HEK293 (cell line): ENCODE data around the gene NEK6.

ENCODE experiments used
- CTCF ChIA-PET: fragments of 350-600 bp; formaldehyde crosslinking; extraction: SDS; loops from one replicate; lab custom pipeline; 2021; ENCODE audit warnings: antibody characterized with exemption; lab: Yijun Ruan, JAX
- POLR2A ChIA-PET: fragments of 300-600 bp; formaldehyde crosslinking; extraction: SDS; loops from one replicate; lab custom pipeline; 2020; ENCODE audit warnings: antibody characterized with exemption, inconsistent platforms; lab: Yijun Ruan, JAX
- H3K27ac ChIP-seq: fragments of 200-500 bp; sonication (Bioruptor generic); 2 replicates; pipeline ENCODE4 v1.5.1; 2014; ENCODE audit warnings: low read depth, low read length, control low read depth, inconsistent platforms; ENCODE audit errors: extremely low read depth
- H3K36me3 ChIP-seq, 2 experiments: fragments of 200-500 bp in 1 of 2; sonication (Bioruptor generic) in 1 of 2; 1 replicate in 1 of 2; 2 replicates in 1 of 2; pipeline ENCODE4 v1.5.1; 2014 to 2017; ENCODE audit warnings: inconsistent platforms in 2 of 2, low read length in 2 of 2; ENCODE audit not compliant: control insufficient read depth in 2 of 2, insufficient read depth in 1 of 2
- H3K4me1 ChIP-seq: fragments of 200-500 bp; sonication (Bioruptor generic); 2 replicates; pipeline ENCODE4 v1.5.1; 2014; ENCODE audit warnings: mild to moderate bottlenecking, low read length, inconsistent platforms; ENCODE audit not compliant: control insufficient read depth, insufficient read depth
- H3K4me3 ChIP-seq: 2 replicates; pipeline ENCODE4 v1.5.1; 2011; ENCODE audit warnings: low read depth, mild to moderate bottlenecking, control low read depth, low read length, moderate library complexity
- H3K9me3 ChIP-seq: fragments of 200-500 bp; sonication (Bioruptor generic); 2 replicates; pipeline ENCODE4 v1.5.1; 2014; ENCODE audit warnings: low read depth, low read length, inconsistent platforms; ENCODE audit not compliant: control insufficient read depth, insufficient read depth
- ZBTB21 ChIP-seq: fragments of 450-650 bp; formaldehyde crosslinking; IDR thresholded peaks from 2 replicates; pipeline ENCODE4 v1.5.1; 2017; ENCODE audit warnings: missing biosample characterization, missing genetic modification characterization
- ZNF202 ChIP-seq: fragments of 450-650 bp; formaldehyde crosslinking; IDR thresholded peaks from 2 replicates; pipeline ENCODE4 v1.5.1; 2016; ENCODE audit warnings: missing biosample characterization, missing genetic modification characterization, borderline replicate concordance
- ZNF341 ChIP-seq: fragments of 450-650 bp; formaldehyde crosslinking; IDR thresholded peaks from 2 replicates; pipeline ENCODE4; 2016; ENCODE audit warnings: low read depth, missing biosample characterization, missing genetic modification characterization
- ZNF560 ChIP-seq: fragments of 450-650 bp; formaldehyde crosslinking; IDR thresholded peaks from 2 replicates; pipeline ENCODE4 v1.5.1; 2017; ENCODE audit warnings: missing biosample characterization, missing genetic modification characterization, borderline replicate concordance
- ZNF571 ChIP-seq: fragments of 450-650 bp; formaldehyde crosslinking; IDR thresholded peaks from 2 replicates; pipeline ENCODE4 v1.5.0; 2017; ENCODE audit warnings: missing biosample characterization, missing genetic modification characterization
- ZNF610 ChIP-seq: fragments of 450-650 bp; formaldehyde crosslinking; IDR thresholded peaks from 2 replicates; pipeline ENCODE4 v1.5.1; 2016; ENCODE audit warnings: missing biosample characterization, missing genetic modification characterization, borderline replicate concordance
- ZNF623 ChIP-seq: fragments of 450-650 bp; formaldehyde crosslinking; IDR thresholded peaks from 2 replicates; pipeline ENCODE4 v1.5.1; 2016; ENCODE audit warnings: missing biosample characterization, missing genetic modification characterization
- ZNF76 ChIP-seq: fragments of 450-650 bp; formaldehyde crosslinking; IDR thresholded peaks from 2 replicates; pipeline ENCODE4; 2016; ENCODE audit warnings: low read depth, missing biosample characterization, missing genetic modification characterization, borderline replicate concordance
- ZNF791 ChIP-seq: fragments of 450-650 bp; formaldehyde crosslinking; IDR thresholded peaks from 2 replicates; pipeline ENCODE4 v1.5.1; 2016; ENCODE audit warnings: missing biosample characterization, missing genetic modification characterization
- ZSCAN16 ChIP-seq: fragments of 450-650 bp; formaldehyde crosslinking; IDR thresholded peaks from 2 replicates; pipeline ENCODE4 v1.5.1; 2016; ENCODE audit warnings: missing biosample characterization, missing genetic modification characterization
- ZSCAN30 ChIP-seq: fragments of 450-650 bp; IDR thresholded peaks from 2 replicates; pipeline ENCODE4 v1.5.1; 2018; ENCODE audit warnings: missing biosample characterization, mild to moderate bottlenecking, missing genetic modification characterization, moderate library complexity
- TF ChIP-seq, protein P1 (sequence below): fragments of 450-650 bp; formaldehyde crosslinking; IDR thresholded peaks from 2 replicates; pipeline ENCODE4 v1.5.1; 2016; ENCODE audit warnings: missing biosample characterization, missing genetic modification characterization, borderline replicate concordance
- TF ChIP-seq, protein P2 (sequence below): fragments of 450-650 bp; formaldehyde crosslinking; IDR thresholded peaks from 2 replicates; pipeline ENCODE4 v1.5.1; 2016; ENCODE audit warnings: missing biosample characterization, missing genetic modification characterization

Gene NEK6

DNA sequence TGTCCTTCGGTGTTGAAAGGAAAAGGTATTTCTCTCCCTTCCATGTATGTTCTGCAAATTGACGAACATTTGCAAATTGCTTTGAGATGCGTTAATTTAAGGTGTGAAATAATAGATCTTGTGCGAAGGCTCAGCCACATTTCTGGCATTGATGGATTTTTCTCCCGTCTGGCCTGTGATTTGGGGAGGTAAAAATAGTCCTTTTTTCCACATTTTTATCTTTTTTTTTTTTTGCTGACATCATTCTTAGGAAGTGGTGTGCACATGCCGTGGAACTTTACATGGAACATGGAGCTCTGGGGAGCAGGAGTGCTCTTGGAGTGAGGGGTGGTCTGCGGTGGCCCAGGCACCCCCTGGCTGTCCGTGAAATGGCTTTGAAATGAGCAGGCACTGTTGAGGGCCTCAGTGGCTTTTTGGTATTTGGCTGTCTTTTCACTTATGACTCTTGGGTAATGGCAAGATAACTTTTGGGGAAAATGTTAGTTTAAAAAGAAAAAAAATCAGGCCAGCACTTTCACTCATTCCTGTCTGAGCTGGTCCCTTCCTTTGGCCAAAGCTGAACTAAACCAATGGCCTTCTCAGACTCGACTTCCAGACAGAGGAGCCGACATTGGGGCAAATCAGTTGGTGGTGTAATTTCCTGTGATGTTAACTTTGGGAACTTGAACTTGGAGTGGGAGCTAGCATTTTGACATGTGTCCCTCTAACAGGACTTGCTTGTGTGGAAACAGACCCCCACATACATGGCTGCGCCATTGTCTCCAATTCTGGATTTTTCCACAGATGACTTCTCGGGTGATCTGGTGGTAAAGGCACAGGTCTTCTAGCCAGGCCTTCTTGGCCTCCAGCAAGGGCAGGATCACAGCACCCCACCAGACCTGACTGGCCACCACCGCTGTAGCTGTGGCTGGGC lies 4.2 kb downstream of the NEK6 start (continued):
- TF ChIP-seq, protein P1, sequence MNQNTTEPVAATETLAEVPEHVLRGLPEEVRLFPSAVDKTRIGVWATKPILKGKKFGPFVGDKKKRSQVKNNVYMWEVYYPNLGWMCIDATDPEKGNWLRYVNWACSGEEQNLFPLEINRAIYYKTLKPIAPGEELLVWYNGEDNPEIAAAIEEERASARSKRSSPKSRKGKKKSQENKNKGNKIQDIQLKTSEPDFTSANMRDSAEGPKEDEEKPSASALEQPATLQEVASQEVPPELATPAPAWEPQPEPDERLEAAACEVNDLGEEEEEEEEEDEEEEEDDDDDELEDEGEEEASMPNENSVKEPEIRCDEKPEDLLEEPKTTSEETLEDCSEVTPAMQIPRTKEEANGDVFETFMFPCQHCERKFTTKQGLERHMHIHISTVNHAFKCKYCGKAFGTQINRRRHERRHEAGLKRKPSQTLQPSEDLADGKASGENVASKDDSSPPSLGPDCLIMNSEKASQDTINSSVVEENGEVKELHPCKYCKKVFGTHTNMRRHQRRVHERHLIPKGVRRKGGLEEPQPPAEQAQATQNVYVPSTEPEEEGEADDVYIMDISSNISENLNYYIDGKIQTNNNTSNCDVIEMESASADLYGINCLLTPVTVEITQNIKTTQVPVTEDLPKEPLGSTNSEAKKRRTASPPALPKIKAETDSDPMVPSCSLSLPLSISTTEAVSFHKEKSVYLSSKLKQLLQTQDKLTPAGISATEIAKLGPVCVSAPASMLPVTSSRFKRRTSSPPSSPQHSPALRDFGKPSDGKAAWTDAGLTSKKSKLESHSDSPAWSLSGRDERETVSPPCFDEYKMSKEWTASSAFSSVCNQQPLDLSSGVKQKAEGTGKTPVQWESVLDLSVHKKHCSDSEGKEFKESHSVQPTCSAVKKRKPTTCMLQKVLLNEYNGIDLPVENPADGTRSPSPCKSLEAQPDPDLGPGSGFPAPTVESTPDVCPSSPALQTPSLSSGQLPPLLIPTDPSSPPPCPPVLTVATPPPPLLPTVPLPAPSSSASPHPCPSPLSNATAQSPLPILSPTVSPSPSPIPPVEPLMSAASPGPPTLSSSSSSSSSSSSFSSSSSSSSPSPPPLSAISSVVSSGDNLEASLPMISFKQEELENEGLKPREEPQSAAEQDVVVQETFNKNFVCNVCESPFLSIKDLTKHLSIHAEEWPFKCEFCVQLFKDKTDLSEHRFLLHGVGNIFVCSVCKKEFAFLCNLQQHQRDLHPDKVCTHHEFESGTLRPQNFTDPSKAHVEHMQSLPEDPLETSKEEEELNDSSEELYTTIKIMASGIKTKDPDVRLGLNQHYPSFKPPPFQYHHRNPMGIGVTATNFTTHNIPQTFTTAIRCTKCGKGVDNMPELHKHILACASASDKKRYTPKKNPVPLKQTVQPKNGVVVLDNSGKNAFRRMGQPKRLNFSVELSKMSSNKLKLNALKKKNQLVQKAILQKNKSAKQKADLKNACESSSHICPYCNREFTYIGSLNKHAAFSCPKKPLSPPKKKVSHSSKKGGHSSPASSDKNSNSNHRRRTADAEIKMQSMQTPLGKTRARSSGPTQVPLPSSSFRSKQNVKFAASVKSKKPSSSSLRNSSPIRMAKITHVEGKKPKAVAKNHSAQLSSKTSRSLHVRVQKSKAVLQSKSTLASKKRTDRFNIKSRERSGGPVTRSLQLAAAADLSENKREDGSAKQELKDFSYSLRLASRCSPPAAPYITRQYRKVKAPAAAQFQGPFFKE = no peak

DNA sequence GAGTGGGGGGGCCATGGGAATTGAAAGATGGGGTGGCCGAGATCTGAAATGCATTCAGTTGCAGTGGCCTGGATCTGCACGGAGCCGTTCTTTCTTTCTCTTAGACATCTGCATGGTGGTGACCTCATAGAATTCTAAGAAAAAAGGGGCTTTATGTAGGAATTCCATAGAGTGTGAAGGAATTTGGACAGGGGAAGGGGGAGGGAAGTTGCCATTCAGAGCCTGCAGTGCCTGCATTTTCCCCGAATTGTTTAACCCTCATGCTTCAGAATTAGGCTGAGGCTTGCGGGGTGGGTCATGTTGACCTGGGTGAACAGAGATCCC lies 4.9 kb downstream of the NEK6 start:
- Histone ChIP-seq H3K4me1 (peaks cover 5% of the 10 kb centered on the region), H3K4me3 (no peak overlapping the region), H3K9me3 (no peaks in the 10 kb centered on the region), H3K36me3 (no peaks in the 10 kb centered on the region), H3K27ac (no peak overlapping the region)
- CTCF ChIA-PET = no interaction called here
- POLR2A ChIA-PET = no interaction called here
- TF ChIP-seq ZSCAN16 (tag by site-specific recombination) (no peak), ZNF560 (no peak), ZNF571 (tag by site-specific recombination) (no peak), ZNF202 (tag by site-specific recombination) (no peak), ZNF791 (tag by site-specific recombination) (no peak), ZNF610 (tag by site-specific recombination) (no peak), ZNF623 (tag by site-specific recombination) (no peak)
- TF ChIP-seq, protein P2, sequence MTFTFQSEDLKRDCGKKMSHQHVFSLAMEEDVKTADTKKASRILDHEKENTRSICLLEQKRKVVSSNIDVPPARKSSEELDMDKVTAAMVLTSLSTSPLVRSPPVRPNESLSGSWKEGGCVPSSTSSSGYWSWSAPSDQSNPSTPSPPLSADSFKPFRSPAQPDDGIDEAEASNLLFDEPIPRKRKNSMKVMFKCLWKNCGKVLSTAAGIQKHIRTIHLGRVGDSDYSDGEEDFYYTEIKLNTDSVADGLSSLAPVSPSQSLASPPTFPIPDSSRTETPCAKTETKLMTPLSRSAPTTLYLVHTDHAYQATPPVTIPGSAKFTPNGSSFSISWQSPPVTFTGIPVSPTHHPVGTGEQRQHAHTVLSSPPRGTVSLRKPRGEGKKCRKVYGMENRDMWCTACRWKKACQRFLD (tag by site-specific recombination) = no peak

DNA sequence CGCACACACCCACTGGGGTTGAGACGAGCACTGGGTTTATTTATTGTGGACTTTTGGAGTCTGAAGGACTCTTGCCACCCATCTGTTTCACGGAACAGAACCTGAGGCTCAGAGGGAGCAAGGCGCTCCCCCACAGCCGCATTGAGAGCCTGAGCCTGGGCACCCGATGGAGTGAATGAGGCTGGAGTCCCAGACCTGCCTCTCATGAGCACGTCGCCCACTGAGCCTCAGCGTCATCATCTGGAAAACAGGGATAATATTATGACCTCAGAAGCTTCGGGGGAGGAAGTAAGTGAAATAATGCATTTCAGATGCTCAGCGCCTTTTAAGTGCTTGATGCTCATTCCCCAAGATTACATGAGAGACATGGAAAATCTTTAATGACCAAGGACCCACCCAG lies 5.5 kb downstream of the NEK6 start:
- Histone ChIP-seq H3K4me1 (peaks cover 5% of the 10 kb centered on the region), H3K9me3 (no peaks in the 10 kb centered on the region), H3K36me3 (no peaks in the 10 kb centered on the region), H3K27ac (no peak overlapping the region), H3K4me3 (no peak overlapping the region)
- POLR2A ChIA-PET = no interaction called here
- TF ChIP-seq ZBTB21 (tag by site-specific recombination) (no peak), ZNF341 (tag by site-specific recombination) (no peak), ZSCAN30 (no peak), ZNF76 (tag by site-specific recombination) (no peak)
- CTCF ChIA-PET = no interaction called here
